HG03342 (cell line): ENCODE results near the gene LDLR.
A peak's percentile ranks its signal among the peaks of the same experiment; 100 is the strongest.
"Not testable (repeated sequence)": the region's sequence is repeated elsewhere in the genome, so short reads cannot be mapped to it uniquely, and the experiment has no call there.

Source experiments
- ATAC-seq: cut with Tn5 transposase; IDR thresholded peaks from one replicate; pipeline ENCODE4 v1.9.1; 2021; ENCODE audit warnings: mild to moderate bottlenecking, moderate library complexity; ENCODE audit not compliant: unreplicated experiment

The LDLR gene

DNA sequence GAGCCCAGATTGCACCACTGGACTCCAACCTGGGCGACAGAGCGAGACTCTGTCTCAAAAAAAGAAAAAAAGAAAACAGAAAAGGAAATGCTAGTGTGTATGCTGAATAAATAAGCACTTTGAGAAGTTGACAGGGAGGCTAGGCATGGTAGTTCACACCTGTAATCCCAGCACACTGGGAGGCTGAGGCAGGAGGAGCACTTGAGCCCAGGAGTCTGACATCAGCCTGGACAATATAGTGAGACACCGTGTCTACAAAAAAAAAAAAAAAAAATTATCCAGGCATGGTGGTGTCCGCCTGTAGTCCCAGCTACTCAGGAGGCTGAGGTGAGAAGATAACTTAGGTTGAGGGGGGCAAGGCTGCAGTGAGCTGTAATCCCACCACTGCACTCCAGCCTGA, 19.1 kb upstream of the LDLR start:
- ATAC-seq = no peak

DNA sequence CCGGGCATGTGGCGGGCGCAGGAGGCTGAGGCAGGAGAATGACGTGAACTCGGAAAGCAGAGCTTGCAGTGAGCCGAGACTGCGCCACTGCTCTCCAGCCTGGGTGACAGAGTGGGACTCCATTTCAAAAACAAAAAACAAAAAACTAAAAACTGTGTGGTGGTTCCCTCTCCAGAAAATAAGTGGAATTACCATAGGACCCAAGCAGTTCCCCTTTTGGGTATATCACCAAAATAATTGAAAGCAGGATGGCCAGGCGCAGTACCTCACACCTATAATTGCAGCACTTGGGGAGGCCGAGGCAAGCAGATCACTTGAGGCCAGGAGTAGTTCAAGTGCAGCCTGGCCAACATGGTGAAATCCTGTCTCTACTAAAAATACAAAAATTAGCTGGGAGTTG, 15.7 kb upstream of the LDLR start:
- no peak for ATAC-seq

DNA sequence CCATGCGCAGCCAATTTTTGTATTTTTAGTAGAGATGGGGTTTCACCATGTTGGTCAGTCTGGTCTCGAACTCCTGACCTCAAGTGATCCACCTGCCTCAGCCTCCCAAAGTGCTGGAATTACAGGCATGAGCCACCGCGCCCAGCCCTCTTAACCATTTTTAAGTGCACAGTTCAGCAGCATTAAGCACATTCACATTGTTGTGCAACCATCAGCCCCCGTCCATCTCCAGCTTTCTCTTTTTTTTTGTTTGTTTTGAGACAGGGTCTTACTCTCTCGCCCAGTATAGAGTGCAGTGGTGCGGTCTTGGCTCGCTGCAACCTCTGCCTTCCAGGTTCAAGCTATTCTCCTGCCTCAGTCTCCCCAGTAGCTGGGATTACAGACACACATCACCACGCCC, 12.5 kb upstream of the LDLR start:
- not testable (repeated sequence) for ATAC-seq

GRCh38 chr19:11078893-11079292, 10.4 kb upstream of the LDLR start:
- ATAC-seq = no peak

- ATAC-seq = no peak
These were observed 9.3 kb upstream of the LDLR start for GRCh38 chr19:11079999-11080398.

DNA sequence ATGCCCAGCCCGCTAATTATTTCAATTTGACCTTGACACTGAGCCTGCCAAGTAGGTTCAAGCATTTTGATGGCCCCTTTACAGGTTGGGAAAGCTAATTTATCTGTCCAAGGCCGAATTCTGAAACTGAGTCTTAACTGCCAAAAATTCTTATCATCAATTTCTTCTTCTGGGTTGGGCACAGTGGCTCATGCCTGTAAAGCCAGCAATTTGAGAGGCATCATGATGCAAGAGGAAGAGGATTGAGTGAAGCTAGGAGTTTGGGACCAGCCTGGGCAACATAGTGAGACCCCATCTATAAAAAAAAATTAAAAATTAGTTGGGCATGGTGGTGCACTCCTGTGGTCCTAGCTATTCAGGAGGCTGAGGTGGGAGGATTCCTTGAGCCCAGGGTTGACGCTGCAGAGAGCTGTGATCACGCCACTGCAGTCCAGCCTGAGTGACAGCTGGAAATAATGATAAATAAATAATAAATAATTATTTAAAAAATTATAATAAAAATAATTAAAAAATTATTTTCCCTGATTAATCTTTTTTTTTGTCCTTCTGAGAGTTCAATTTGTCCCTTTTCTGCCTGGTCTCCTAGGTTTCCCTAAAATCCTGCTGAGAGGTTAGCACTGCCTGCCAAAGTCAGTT, 1.3 kb upstream of the LDLR start:
- no peak for ATAC-seq

DNA sequence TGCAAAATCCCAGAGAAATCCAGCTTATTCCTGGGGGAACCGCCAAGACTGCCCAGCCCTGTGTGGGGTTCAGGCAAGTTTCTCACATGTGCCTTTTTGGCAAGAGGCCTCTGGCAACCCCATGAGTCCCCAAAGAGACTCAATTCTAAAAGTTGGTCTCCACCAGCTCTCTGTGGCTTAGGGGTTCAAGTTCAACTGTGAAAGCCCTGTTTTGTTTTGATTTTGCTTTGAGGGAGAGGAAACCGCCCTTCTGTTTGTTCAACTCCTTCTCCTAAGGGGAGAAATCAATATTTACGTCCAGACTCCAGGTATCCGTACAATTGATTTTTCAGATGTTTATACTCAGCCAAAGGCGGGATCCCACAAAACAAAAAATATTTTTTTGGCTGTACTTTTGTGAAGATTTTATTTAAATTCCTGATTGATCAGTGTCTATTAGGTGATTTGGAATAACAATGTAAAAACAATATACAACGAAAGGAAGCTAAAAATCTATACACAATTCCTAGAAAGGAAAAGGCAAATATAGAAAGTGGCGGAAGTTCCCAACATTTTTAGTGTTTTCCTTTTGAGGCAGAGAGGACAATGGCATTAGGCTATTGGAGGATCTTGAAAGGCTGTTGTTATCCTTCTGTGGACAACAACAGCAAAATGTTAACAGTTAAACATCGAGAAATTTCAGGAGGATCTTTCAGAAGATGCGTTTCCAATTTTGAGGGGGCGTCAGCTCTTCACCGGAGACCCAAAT, 583 bp upstream of the LDLR start:
- no peak for ATAC-seq

- ATAC-seq = not testable (repeated sequence)
These were observed 676 bp downstream of the LDLR start for GRCh38 chr19:11090014-11090263.

DNA sequence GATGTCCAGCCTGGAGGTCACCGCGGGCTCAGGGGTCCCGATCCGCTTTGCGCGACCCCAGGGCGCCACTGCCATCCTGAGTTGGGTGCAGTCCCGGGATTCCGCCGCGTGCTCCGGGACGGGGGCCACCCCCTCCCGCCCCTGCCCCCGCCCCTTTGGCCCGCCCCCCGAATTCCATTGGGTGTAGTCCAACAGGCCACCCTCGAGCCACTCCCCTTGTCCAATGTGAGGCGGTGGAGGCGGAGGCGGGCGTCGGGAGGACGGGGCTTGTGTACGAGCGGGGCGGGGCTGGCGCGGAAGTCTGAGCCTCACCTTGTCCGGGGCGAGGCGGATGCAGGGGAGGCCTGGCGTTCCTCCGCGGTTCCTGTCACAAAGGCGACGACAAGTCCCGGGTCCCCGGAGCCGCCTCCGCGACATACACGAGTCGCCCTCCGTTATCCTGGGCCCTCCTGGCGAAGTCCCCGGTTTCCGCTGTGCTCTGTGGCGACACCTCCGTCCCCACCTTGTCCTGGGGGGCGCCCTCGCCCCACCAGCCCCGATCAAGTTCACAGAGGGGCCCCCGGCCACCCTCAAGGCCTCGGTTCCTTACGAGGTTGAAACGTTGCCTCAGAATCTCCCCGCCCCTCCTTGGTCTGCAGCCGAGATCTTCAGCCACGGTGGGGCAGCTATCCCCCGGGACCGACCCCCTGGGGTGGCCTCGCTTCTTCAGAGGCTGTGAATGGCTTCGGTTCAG, 1.2 kb downstream of the LDLR start:
- peak; percentile 50 for ATAC-seq

DNA sequence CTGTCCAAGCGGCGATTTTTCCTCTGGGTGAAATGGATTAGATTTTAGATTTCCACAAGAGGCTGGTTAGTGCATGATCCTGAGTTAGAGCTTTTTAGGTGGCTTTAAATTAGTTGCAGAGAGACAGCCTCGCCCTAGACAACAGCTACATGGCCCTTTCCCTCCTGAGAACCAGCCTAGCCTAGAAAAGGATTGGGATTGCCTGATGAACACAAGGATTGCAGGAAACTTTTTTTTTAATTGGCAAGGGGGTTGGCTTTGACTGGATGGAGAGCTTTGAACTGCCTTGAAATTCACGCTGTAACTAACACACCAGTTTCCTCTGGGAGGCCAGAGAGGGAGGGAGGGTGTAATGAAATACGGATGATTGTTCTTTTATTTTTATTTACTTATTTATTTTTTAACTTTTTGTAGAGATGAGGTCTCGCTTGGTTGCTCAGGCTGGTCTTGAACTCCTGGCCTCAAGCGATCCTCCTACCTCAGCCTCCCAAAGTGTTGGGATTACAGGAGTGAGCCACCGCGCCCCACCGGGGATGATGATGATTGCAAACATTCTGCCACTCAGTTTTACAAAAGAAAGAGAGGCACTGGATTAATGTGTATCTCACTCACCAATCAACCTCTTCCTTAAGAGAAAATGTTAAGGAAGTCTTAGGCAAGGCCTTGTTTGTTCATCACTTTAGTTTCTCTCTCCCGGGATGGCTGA, 1.9 kb downstream of the LDLR start:
- ATAC-seq = no peak

DNA sequence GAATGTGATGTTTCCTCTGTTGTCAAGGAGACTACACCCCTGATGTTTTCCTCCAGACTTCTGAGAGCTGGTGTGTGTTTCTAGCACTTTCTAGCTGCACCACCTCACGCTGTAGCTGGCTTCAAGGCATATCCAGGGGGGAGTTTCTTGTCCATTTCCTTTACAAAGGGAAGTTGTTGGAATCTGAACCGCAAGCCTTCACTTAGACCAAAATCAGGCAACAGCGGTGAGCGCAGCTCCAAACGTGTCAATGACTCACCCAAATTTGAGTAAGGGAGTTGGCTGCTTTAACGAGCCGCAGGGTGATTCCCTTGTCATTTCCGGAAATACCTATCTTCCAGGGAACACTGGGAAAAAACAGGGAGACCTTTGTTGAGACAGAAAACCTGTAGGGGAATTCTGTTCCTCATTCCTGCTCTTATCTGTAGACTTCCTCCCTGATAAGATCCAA, 2.5 kb downstream of the LDLR start:
- ATAC-seq = no peak

DNA sequence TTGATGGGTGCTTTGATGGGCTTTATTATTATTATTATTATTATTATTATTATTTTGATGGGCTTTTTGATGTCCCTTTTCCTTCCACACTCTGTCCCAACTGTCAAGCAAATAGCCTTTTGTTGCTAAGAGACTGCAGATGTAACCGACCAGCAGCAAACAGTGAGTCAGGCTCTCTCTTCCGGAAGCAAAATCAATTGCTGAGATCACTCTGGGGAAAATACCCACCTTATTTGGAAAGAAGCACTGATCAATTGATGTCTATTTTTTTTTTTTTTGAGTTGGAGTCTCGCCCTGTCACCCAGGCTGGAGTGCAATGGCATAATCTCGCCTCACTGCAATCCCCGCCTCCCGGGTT, 2.9 kb downstream of the LDLR start:
- no peak for ATAC-seq

- no peak for ATAC-seq
These were observed 4.5 kb downstream of the LDLR start for GRCh38 chr19:11093689-11094238.

GRCh38 chr19:11094520-11094894, 5.2 kb downstream of the LDLR start:
- ATAC-seq = no peak

DNA sequence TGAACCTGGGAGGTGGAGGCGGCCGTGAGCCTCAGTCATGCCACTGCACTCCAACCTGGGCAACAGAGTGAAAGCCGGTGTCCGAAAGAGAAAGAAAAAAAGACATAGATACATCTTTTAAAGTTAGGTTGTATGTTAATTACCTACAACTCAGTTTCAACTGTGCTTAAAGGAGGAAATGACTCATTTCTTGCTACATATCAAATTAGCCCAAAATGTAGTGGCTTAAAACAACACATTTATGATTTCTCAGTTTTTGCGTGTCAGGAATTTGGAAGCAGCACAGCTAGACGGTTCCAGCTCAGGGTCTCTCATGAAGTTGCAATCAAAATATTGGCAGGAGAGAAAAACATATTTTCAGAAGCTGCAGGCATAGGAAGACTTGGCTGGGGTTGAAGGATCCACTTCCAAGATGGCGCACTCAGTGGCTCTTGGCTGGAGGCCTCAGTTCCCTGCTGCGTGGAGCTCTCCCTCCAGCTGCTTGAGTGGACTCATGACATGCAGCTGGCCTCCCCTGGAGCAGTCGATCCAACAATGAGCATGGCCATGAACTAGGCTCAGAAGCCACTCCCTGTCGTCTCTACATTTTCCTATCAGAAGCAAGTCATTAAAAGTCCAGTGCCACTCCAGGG, 7.1 kb downstream of the LDLR start:
- ATAC-seq = no peak

GRCh38 chr19:11097367-11097766, 8.1 kb downstream of the LDLR start:
- ATAC-seq = not testable (repeated sequence)

GRCh38 chr19:11098327-11098726, 9.1 kb downstream of the LDLR start:
- no peak for ATAC-seq

DNA sequence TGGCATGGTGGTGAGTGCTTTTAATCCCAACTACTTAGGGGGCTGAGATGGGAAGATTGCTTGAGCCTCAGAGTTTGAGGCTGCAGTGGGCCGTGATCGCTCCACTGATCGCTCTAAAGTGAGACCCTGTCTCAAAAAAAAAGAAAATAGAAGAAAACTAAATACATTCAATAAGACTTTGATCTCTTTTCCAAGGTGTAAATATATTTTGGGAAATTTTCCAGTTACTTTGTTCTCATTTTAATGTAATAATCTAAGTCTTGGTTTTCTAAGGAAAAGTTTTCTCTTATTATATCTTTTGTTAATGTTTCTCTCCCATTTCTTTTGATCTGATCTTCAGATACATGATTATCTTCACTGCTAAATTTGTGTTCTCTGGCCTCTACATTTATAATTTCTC, 9.6 kb downstream of the LDLR start:
- no peak for ATAC-seq

DNA sequence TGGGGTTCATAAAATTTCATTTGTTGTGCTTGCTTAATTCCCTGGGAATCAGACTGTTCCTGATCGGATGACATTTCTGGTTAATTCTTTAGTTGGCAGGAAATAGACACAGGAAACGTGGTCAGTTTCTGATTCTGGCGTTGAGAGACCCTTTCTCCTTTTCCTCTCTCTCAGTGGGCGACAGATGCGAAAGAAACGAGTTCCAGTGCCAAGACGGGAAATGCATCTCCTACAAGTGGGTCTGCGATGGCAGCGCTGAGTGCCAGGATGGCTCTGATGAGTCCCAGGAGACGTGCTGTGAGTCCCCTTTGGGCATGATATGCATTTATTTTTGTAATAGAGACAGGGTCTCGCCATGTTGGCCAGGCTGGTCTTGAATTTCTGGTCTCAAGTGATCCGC, 10.8 kb downstream of the LDLR start:
- ATAC-seq = no peak

- ATAC-seq = no peak
These were observed 11.8 kb downstream of the LDLR start for GRCh38 chr19:11101057-11101456.

DNA sequence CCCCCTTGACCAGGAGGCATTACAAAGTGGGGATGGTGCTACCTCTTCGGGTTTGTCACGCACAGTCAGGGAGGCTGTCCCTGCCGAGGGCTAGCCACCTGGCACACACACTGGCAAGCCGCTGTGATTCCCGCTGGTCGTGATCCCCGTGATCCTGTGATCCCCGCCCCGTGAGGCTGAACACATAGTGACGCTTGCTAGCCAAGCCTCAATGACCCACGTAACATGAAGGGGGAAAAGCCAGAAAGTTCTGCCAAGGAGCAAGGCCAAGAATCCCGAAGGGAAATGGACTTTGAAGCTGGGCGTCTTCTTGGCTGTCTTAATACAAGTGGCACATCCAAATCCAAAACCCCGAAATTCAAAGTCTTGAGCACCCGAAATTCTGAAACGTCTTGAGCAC, 13.7 kb downstream of the LDLR start:
- ATAC-seq = no peak
